ENCODE measurements around the gene CTSZ. TPM values are rescaled to one million over a fixed set of nuclear protein-coding genes. Genes with fewer than 3 reads are reported as not detected.
A peak's percentile ranks its signal among the peaks of the same experiment; 100 is the strongest.

CTSZ gene
- total RNA-seq, 1 donor from 2014 or later, result 71.9 TPM

GRCh38 chr20:58978351-58979190 is 28.5 kb downstream of the CTSZ start:
- Mint-ChIP-seq H3K4me3 (peak overlapping the region; percentile 19), H3K27me3 (no peaks in the 10 kb centered on the region), H3K27ac (no peak overlapping the region), H3K4me1 (ENCODE audit: unreplicated experiment) (peaks cover 11% of the 10 kb centered on the region), H3K9me3 (peaks cover 13% of the 10 kb centered on the region), H3K36me3 (peaks cover 5% of the 10 kb centered on the region)
- DNase-seq (ENCODE audit: extremely low spot score, unreplicated experiment), result no peak
- no peak for TF ChIP-seq CTCF (conservative IDR thresholded peaks at IDR 0.05)

GRCh38 chr20:58976061-58976730 is 30.9 kb downstream of the CTSZ start:
- no peaks in the 10 kb centered on the region for H3K36me3 Mint-ChIP-seq
- peaks cover 13% of the 10 kb centered on the region for H3K9me3 Mint-ChIP-seq
- H3K27ac Mint-ChIP-seq, result no peak overlapping the region
- H3K4me1 Mint-ChIP-seq (ENCODE audit: unreplicated experiment), result peaks cover 4% of the 10 kb centered on the region
- DNase-seq (ENCODE audit: extremely low spot score, unreplicated experiment), result no peak
- H3K4me3 Mint-ChIP-seq, result no peak overlapping the region
- TF ChIP-seq CTCF (conservative IDR thresholded peaks at IDR 0.05), result no peak
- H3K27me3 Mint-ChIP-seq, result no peaks in the 10 kb centered on the region

GRCh38 chr20:58975353-58975752 is 31.7 kb downstream of the CTSZ start:
- H3K4me3 Mint-ChIP-seq, result no peak overlapping the region
- no peak for TF ChIP-seq CTCF (conservative IDR thresholded peaks at IDR 0.05)
- no peak for DNase-seq (ENCODE audit: extremely low spot score, unreplicated experiment)
- peaks cover 13% of the 10 kb centered on the region for H3K9me3 Mint-ChIP-seq
- H3K4me1 Mint-ChIP-seq (ENCODE audit: unreplicated experiment), result peaks cover 4% of the 10 kb centered on the region
- no peaks in the 10 kb centered on the region for H3K36me3 Mint-ChIP-seq
- H3K27me3 Mint-ChIP-seq, result no peaks in the 10 kb centered on the region
- no peak overlapping the region for H3K27ac Mint-ChIP-seq

- Mint-ChIP-seq H3K9me3 (peaks cover 13% of the 10 kb centered on the region), H3K36me3 (no peaks in the 10 kb centered on the region), H3K4me3 (no peak overlapping the region), H3K27me3 (peaks cover 3% of the 10 kb centered on the region), H3K4me1 (ENCODE audit: unreplicated experiment) (peaks cover 4% of the 10 kb centered on the region), H3K27ac (no peak overlapping the region)
- no peak for TF ChIP-seq CTCF (conservative IDR thresholded peaks at IDR 0.05)
- DNase-seq (ENCODE audit: extremely low spot score, unreplicated experiment), result no peak
These were observed 33.2 kb downstream of the CTSZ start for GRCh38 chr20:58973866-58974265.

- TF ChIP-seq CTCF (conservative IDR thresholded peaks at IDR 0.05), result no peak
- no peak overlapping the region for H3K27ac Mint-ChIP-seq
- peaks cover 9% of the 10 kb centered on the region for H3K9me3 Mint-ChIP-seq
- H3K4me1 Mint-ChIP-seq (ENCODE audit: unreplicated experiment), result peaks cover 4% of the 10 kb centered on the region
- no peaks in the 10 kb centered on the region for H3K36me3 Mint-ChIP-seq
- H3K4me3 Mint-ChIP-seq, result no peak overlapping the region
- H3K27me3 Mint-ChIP-seq, result peaks cover 3% of the 10 kb centered on the region
- DNase-seq (ENCODE audit: extremely low spot score, unreplicated experiment), result no peak
These were observed 33.9 kb downstream of the CTSZ start for GRCh38 chr20:58973179-58973578.
